Measurements from ENCODE around the gene OCEL1. TPM values are rescaled to one million over a fixed set of nuclear protein-coding genes. Genes with fewer than 3 reads are reported as not detected.

OCEL1 gene
- total RNA-seq, 1 experiment from 2014 or later, result 25.7 TPM

- Histone ChIP-seq H2BK15ac (ENCODE audit: low read depth, low read length) (no peak overlapping the region), H2BK12ac (ENCODE audit: insufficient read length, low read depth, low read length) (no peak overlapping the region), H3K27me3 (ENCODE audit: insufficient read depth, low read length) (no peaks in the 10 kb centered on the region), H3K23ac (ENCODE audit: insufficient read length, low read depth, low read length) (no peak overlapping the region), H3K23me2 (ENCODE audit: insufficient read length, low read depth, low read length, poor library complexity, severe bottlenecking) (peaks cover 6% of the 10 kb centered on the region), H3T11ph (ENCODE audit: low read length) (no peak overlapping the region), H4K5ac (ENCODE audit: insufficient read length, low read depth, low read length) (no peak overlapping the region), H3K4ac (ENCODE audit: low read depth, low read length) (no peak overlapping the region), H3K9ac (ENCODE audit: extremely low read depth, insufficient read length, low read length) (no peak overlapping the region), H3K4me1 (ENCODE audit: insufficient read depth, low read length) (no peaks in the 10 kb centered on the region; the same call in 1 of the 2 replicates), H3K27ac (ENCODE audit: insufficient read length, low read depth, low read length) (no peak overlapping the region), H4K8ac (replicated peaks; ENCODE audit: insufficient read length, low read depth, low read length) (no peak overlapping the region), H2BK20ac (ENCODE audit: low read depth, low read length, poor library complexity, severe bottlenecking) (no peak overlapping the region), H3K79me1 (ENCODE audit: insufficient read depth, low read depth, low read length, poor library complexity, severe bottlenecking) (peaks cover 6% of the 10 kb centered on the region), H2AK5ac (ENCODE audit: insufficient read length, low read length) (no peak overlapping the region), H4K20me1 (ENCODE audit: control insufficient read depth, insufficient read depth, insufficient read length) (no peaks in the 10 kb centered on the region), H3K9me3 (ENCODE audit: control insufficient read depth, low read depth, low read length) (no peaks in the 10 kb centered on the region), H3K56ac (ENCODE audit: insufficient read length, low read depth, low read length) (no peak overlapping the region), H2BK120ac (ENCODE audit: low read depth, low read length, poor library complexity, severe bottlenecking) (no peak overlapping the region), H3K4me2 (ENCODE audit: insufficient read depth, insufficient read length, low read length) (no peak overlapping the region), H2AFZ (ENCODE audit: low read length) (no peak overlapping the region), H2BK5ac (ENCODE audit: insufficient read length, low read length) (no peak overlapping the region), H3K14ac (ENCODE audit: insufficient read depth, low read length) (no peak overlapping the region), H3K79me2 (ENCODE audit: insufficient read depth, low read length) (peaks cover 21% of the 10 kb centered on the region), H4K91ac (ENCODE audit: insufficient read length, low read depth, low read length) (no peak overlapping the region), H3K18ac (ENCODE audit: insufficient read length, low read depth, low read length) (no peak overlapping the region)
- H3K27ac Mint-ChIP-seq, result peak overlapping the region in 1 of 3 experiments; percentile 54; a peak in 1 of 7 replicates
- TF ChIP-seq CTCF (conservative IDR thresholded peaks at IDR 0.05), result no peak
- H3K36me3 Mint-ChIP-seq (ENCODE audit: insufficient read depth in 1 of 3, low read depth in 3 of 3), result peaks cover 9 to 55% (median 41%) of the 10 kb centered on the region in 3 experiments; a peak in 6 of 7 replicates
- peaks cover 32 to 33% of the 10 kb centered on the region in 2 experiments for H3K4me1 Mint-ChIP-seq
- H3K9me3 Mint-ChIP-seq, result no peaks in the 10 kb centered on the region; a peak in 1 of 5 replicates
- H3K27me3 Mint-ChIP-seq (ENCODE audit: low read depth), result peaks cover 2% of the 10 kb centered on the region; the same call in 1 of the 2 replicates
- DNase-seq, result no peak
- WGBS (ENCODE audit: extremely low coverage, insufficient read length, low lambda C conversion rate), result no CpG with 5 or more reads among the region's 13 CpGs
- H3K4me3 Mint-ChIP-seq, result peak overlapping the region in 1 of 2 experiments; percentile 59; a peak in 2 of 5 replicates
Measured at GRCh38 chr19:17237747-17238706, 12.0 kb downstream of the OCEL1 start.

Data from H9 (cell line).